NB4 (cell line): ENCODE results near the gene SELENOP.

Experiments used
- POLR2A ChIP-seq: IDR thresholded peaks from 2 replicates; pipeline ENCODE4 v1.6.1; 2011; ENCODE audit warnings: mild to moderate bottlenecking; ENCODE audit not compliant: insufficient read length; ENCODE audit errors: extremely low read depth
- TF ChIP-seq, protein P1 (sequence below): IDR thresholded peaks from one replicate; pipeline ENCODE4 v1.5.1; 2012; ENCODE audit warnings: low read depth, low read length

DNA sequence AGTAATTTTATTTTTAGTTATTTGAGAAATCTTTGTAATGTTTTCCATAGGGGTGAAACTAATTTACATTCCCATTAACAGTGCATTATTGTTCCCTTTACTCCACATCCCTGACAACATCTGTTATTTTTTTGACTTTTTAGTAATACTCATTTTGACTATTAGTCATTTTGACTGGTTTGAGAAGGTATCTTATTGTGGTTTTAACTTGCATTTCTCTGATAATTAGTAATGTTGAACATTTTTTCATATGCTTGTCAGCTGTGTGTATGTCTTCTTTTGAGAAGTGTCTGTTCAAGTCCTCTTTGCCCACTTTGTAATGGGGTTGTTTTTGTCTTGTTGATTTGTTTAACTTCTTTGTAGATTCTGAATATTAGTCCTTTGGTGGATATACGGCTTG, 27.6 kb downstream of the SELENOP start:
- no peak for TF ChIP-seq POLR2A
- TF ChIP-seq, protein P1, sequence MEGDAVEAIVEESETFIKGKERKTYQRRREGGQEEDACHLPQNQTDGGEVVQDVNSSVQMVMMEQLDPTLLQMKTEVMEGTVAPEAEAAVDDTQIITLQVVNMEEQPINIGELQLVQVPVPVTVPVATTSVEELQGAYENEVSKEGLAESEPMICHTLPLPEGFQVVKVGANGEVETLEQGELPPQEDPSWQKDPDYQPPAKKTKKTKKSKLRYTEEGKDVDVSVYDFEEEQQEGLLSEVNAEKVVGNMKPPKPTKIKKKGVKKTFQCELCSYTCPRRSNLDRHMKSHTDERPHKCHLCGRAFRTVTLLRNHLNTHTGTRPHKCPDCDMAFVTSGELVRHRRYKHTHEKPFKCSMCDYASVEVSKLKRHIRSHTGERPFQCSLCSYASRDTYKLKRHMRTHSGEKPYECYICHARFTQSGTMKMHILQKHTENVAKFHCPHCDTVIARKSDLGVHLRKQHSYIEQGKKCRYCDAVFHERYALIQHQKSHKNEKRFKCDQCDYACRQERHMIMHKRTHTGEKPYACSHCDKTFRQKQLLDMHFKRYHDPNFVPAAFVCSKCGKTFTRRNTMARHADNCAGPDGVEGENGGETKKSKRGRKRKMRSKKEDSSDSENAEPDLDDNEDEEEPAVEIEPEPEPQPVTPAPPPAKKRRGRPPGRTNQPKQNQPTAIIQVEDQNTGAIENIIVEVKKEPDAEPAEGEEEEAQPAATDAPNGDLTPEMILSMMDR = no peak
